BLaER1 (cell line): ENCODE results near the gene CDIPT.
A peak's percentile ranks its signal among the peaks of the same experiment; 100 is the strongest.

Experiments
- H3K27ac ChIP-seq: shearing (Covaris generic); formaldehyde crosslinking; 2 replicates; pipeline ENCODE4 v1.8.1; 2022
- H3K27me3 ChIP-seq: shearing (Covaris generic); formaldehyde crosslinking; 2 replicates; pipeline ENCODE4 v1.8.1; 2022
- H3K36me3 ChIP-seq: shearing (Covaris generic); formaldehyde crosslinking; 2 replicates; pipeline ENCODE4 v1.8.1; 2022
- H3K4me1 ChIP-seq: shearing (Covaris generic); formaldehyde crosslinking; 2 replicates; pipeline ENCODE4 v1.8.1; 2022
- H3K4me2 ChIP-seq: shearing (Covaris generic); formaldehyde crosslinking; 2 replicates; pipeline ENCODE4 v1.8.1; 2022
- H3K4me3 ChIP-seq: shearing (Covaris generic); formaldehyde crosslinking; 2 replicates; pipeline ENCODE4 v1.8.1; 2022
- H3K9ac ChIP-seq: shearing (Covaris generic); formaldehyde crosslinking; 2 replicates; pipeline ENCODE4 v1.8.1; 2022
- H3K9me3 ChIP-seq: shearing (Covaris generic); formaldehyde crosslinking; 2 replicates; pipeline ENCODE4 v1.8.1; 2022
- H4K20me1 ChIP-seq: shearing (Covaris generic); formaldehyde crosslinking; 2 replicates; pipeline ENCODE4 v1.8.1; 2022
- Cebpa-rat ChIP-seq: shearing (Covaris generic); IDR thresholded peaks from 2 replicates; pipeline ENCODE4 v1.8.1; 2022

Gene CDIPT

GRCh38 chr16:29863669-29863984 lies 601 bp upstream of the CDIPT start:
- Histone ChIP-seq H3K4me1 (peaks cover 21% of the 10 kb centered on the region), H3K9me3 (no peaks in the 10 kb centered on the region), H3K9ac (peak overlapping the region; percentile 95; the same call in 1 of the 2 replicates), H3K36me3 (peaks cover 29% of the 10 kb centered on the region), H3K4me2 (peak overlapping the region; percentile 94), H3K4me3 (no peak overlapping the region), H3K27ac (peak overlapping the region; percentile 99), H3K27me3 (no peaks in the 10 kb centered on the region), H4K20me1 (peaks cover 17% of the 10 kb centered on the region; the same call in 1 of the 2 replicates)
- TF ChIP-seq Cebpa-rat = no peak

- peak overlapping the region; percentile 94 for H3K4me2 ChIP-seq
- no peaks in the 10 kb centered on the region for H3K9me3 ChIP-seq
- H3K27ac ChIP-seq = peak overlapping the region; percentile 99
- peak overlapping the region; percentile 82 for H3K4me3 ChIP-seq
- H4K20me1 ChIP-seq = peaks cover 17% of the 10 kb centered on the region; the same call in 1 of the 2 replicates
- TF ChIP-seq Cebpa-rat = no peak
- H3K9ac ChIP-seq = peak overlapping the region; percentile 95
- H3K4me1 ChIP-seq = peaks cover 26% of the 10 kb centered on the region
- peaks cover 35% of the 10 kb centered on the region for H3K36me3 ChIP-seq
- no peaks in the 10 kb centered on the region for H3K27me3 ChIP-seq
Measured at GRCh38 chr16:29862383-29862883, 593 bp downstream of the CDIPT start.

- no peak overlapping the region for H3K4me3 ChIP-seq
- H3K9ac ChIP-seq = 0 out of 2 replicates have a peak overlapping the region, but pooled peaks have one; percentile 5
- H3K4me2 ChIP-seq = no peak overlapping the region
- no peaks in the 10 kb centered on the region for H3K9me3 ChIP-seq
- H3K27me3 ChIP-seq = no peaks in the 10 kb centered on the region
- H3K27ac ChIP-seq = no peak overlapping the region
- peaks cover 35% of the 10 kb centered on the region for H3K36me3 ChIP-seq
- peaks cover 44% of the 10 kb centered on the region for H3K4me1 ChIP-seq
- TF ChIP-seq Cebpa-rat = no peak
- peaks cover 17% of the 10 kb centered on the region; the same call in 1 of the 2 replicates for H4K20me1 ChIP-seq
Measured at GRCh38 chr16:29860218-29860617, 2.8 kb downstream of the CDIPT start.

GRCh38 chr16:29858974-29859373 lies 4.1 kb downstream of the CDIPT start:
- H3K4me1 ChIP-seq = peaks cover 44% of the 10 kb centered on the region
- peaks cover 35% of the 10 kb centered on the region for H3K36me3 ChIP-seq
- H3K9me3 ChIP-seq = no peaks in the 10 kb centered on the region
- peaks cover 17% of the 10 kb centered on the region; the same call in 1 of the 2 replicates for H4K20me1 ChIP-seq
- no peak overlapping the region for H3K27ac ChIP-seq
- no peak overlapping the region for H3K4me3 ChIP-seq
- H3K4me2 ChIP-seq = no peak overlapping the region
- TF ChIP-seq Cebpa-rat = no peak
- H3K9ac ChIP-seq = no peak overlapping the region
- no peaks in the 10 kb centered on the region for H3K27me3 ChIP-seq

- no peak overlapping the region for H3K4me2 ChIP-seq
- H3K36me3 ChIP-seq = peaks cover 35% of the 10 kb centered on the region
- TF ChIP-seq Cebpa-rat = no peak
- H3K9me3 ChIP-seq = no peaks in the 10 kb centered on the region
- H3K27me3 ChIP-seq = no peaks in the 10 kb centered on the region
- peaks cover 39% of the 10 kb centered on the region for H3K4me1 ChIP-seq
- H3K27ac ChIP-seq = no peak overlapping the region
- H4K20me1 ChIP-seq = peaks cover 17% of the 10 kb centered on the region; the same call in 1 of the 2 replicates
- no peak overlapping the region for H3K9ac ChIP-seq
- H3K4me3 ChIP-seq = no peak overlapping the region
Measured at GRCh38 chr16:29858149-29858849, 4.7 kb downstream of the CDIPT start.

- Histone ChIP-seq H3K4me1 (peaks cover 38% of the 10 kb centered on the region), H3K36me3 (peaks cover 35% of the 10 kb centered on the region), H4K20me1 (peaks cover 15% of the 10 kb centered on the region; the same call in 1 of the 2 replicates), H3K9ac (no peak overlapping the region), H3K9me3 (no peaks in the 10 kb centered on the region), H3K4me3 (no peak overlapping the region), H3K27ac (no peak overlapping the region), H3K27me3 (no peaks in the 10 kb centered on the region), H3K4me2 (peak overlapping the region; percentile 33)
- no peak for TF ChIP-seq Cebpa-rat
Measured at GRCh38 chr16:29857133-29857760, 5.8 kb downstream of the CDIPT start.

GRCh38 chr16:29854520-29855100 lies 8.4 kb downstream of the CDIPT start:
- Histone ChIP-seq H3K36me3 (peaks cover 16% of the 10 kb centered on the region), H3K27ac (no peak overlapping the region), H3K4me2 (no peak overlapping the region), H3K9ac (no peak overlapping the region), H4K20me1 (no peaks in the 10 kb centered on the region), H3K4me1 (peaks cover 23% of the 10 kb centered on the region), H3K27me3 (no peaks in the 10 kb centered on the region), H3K4me3 (no peak overlapping the region), H3K9me3 (no peaks in the 10 kb centered on the region)
- no peak for TF ChIP-seq Cebpa-rat

- no peak overlapping the region for H3K27ac ChIP-seq
- H3K27me3 ChIP-seq = no peaks in the 10 kb centered on the region
- H3K9ac ChIP-seq = no peak overlapping the region
- H4K20me1 ChIP-seq = no peaks in the 10 kb centered on the region
- peaks cover 27% of the 10 kb centered on the region for H3K4me1 ChIP-seq
- no peak for TF ChIP-seq Cebpa-rat
- H3K9me3 ChIP-seq = no peaks in the 10 kb centered on the region
- no peak overlapping the region for H3K4me3 ChIP-seq
- H3K4me2 ChIP-seq = no peak overlapping the region
- peaks cover 2% of the 10 kb centered on the region; the same call in 1 of the 2 replicates for H3K36me3 ChIP-seq
Measured at GRCh38 chr16:29852654-29853053, 10.4 kb downstream of the CDIPT start.

- Histone ChIP-seq H3K4me1 (0 out of 2 replicates have a peak, but pooled peaks cover 12% of the 10 kb centered on the region), H3K9ac (no peak overlapping the region)
- TF ChIP-seq Cebpa-rat = no peak
Measured at GRCh38 chr16:29850998-29851397, 12.0 kb downstream of the CDIPT start.

More at GRCh38 chr16:29850998-29851397, 12.0 kb downstream of the CDIPT start:
- Histone ChIP-seq H3K9me3 (no peaks in the 10 kb centered on the region), H3K4me3 (no peak overlapping the region), H4K20me1 (no peaks in the 10 kb centered on the region), H3K4me2 (no peak overlapping the region), H3K27me3 (no peaks in the 10 kb centered on the region), H3K27ac (no peak overlapping the region), H3K36me3 (peaks cover 14% of the 10 kb centered on the region; the same call in 1 of the 2 replicates)
